ENCODE data around the gene PIGS. TPM values are rescaled to one million over a fixed set of nuclear protein-coding genes. Genes with fewer than 3 reads are reported as not detected.
A peak's percentile ranks its signal among the peaks of the same experiment; 100 is the strongest.

PIGS gene
- total and polyA plus RNA-seq, 2 of the 4 experiments (the other 2 are of a cell fraction), result 28.7 to 78.9 TPM

DNA sequence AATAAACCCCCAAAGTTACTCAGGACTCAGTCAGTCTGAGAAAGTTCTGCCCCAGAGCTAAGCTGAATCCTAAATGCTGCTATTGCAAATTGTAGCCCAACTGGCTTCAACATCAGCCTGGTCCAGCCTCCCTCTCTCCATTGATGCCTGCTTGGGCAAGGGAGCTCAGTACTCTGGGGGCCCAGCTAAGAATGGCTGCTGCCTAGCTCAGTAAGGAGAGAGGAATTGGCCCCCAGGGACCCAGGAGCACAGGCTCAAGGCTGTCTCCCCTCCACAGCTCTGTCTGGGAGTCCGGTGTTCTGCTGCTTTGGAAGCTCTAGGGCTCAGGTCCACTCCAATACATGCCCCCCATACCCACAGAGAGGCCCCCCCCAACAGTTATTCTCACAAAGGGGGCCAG is 20.5 kb downstream of the PIGS start:
- Histone ChIP-seq H3K4me3 (ENCODE audit: insufficient read depth, low read depth, low read length) (no peak overlapping the region), H3K4me1 (ENCODE audit: control insufficient read depth, insufficient read depth, low read length) (peaks cover 6% of the 10 kb centered on the region), H4K20me1 (ENCODE audit: insufficient read depth, low read length) (peaks cover 13% of the 10 kb centered on the region), H2BK15ac (ENCODE audit: low read depth, low read length) (no peak overlapping the region), H4K8ac (ENCODE audit: low read depth in 2 of 2, low read length in 2 of 2) (no peak overlapping the region), H3K23ac (ENCODE audit: low read depth, low read length) (no peak overlapping the region), H3K4me2 (ENCODE audit: low read depth, low read length) (no peak overlapping the region; the same call in 1 of the 2 replicates), H3K4ac (ENCODE audit: low read depth, low read length) (no peak overlapping the region), H2BK5ac (ENCODE audit: low read depth, low read length, poor library complexity, severe bottlenecking) (no peak overlapping the region), H3K9me3 (ENCODE audit: control insufficient read depth, insufficient read depth, low read length) (no peaks in the 10 kb centered on the region), H3K36me3 (ENCODE audit: control insufficient read depth, insufficient read depth, low read length) (peaks cover 24% of the 10 kb centered on the region), H3K14ac (replicated peaks; ENCODE audit: low read depth, low read length) (no peak overlapping the region), H3K27ac (ENCODE audit: insufficient read depth, low read length) (no peak overlapping the region), H2BK20ac (ENCODE audit: low read depth, low read length) (no peak overlapping the region), H3K56ac (ENCODE audit: extremely low read depth, insufficient read depth, low read length) (no peak overlapping the region), H3K27me3 (ENCODE audit: control insufficient read depth, insufficient read depth, low read length) (no peaks in the 10 kb centered on the region), H3K18ac (ENCODE audit: low read depth, low read length) (no peak overlapping the region), H2AK9ac (replicated peaks; ENCODE audit: low read depth, low read length, poor library complexity) (no peak overlapping the region), H2AK5ac (ENCODE audit: low read depth, low read length) (no peak overlapping the region), H3K79me1 (ENCODE audit: low read depth in 1 of 2, low read length in 2 of 2) (peaks cover 14 to 27% of the 10 kb centered on the region in 2 experiments), H2BK120ac (ENCODE audit: low read depth, low read length) (no peak overlapping the region), H2AFZ (replicated peaks; ENCODE audit: low read length, poor library complexity) (peak overlapping the region; percentile 3), H3K9me1 (ENCODE audit: insufficient read depth, low read length) (peaks cover 10% of the 10 kb centered on the region; the same call in 1 of the 2 replicates), H4K5ac (ENCODE audit: low read depth, low read length) (no peak overlapping the region), H4K91ac (ENCODE audit: insufficient read depth, low read depth, low read length) (no peak overlapping the region), H3K9ac (ENCODE audit: low read depth, low read length) (no peak overlapping the region)
- DNase-seq (no peak), ATAC-seq (ENCODE audit: low read depth) (no peak)
- intact Hi-C loops (cut with micrococcal nuclease) (no loop called here), dilution Hi-C loops (cut with HindIII; ENCODE audit: low sequenced_read_pairs, unreplicated experiment) (no loop called here), in situ Hi-C loops (cut with MboI; ENCODE audit: low sequenced_read_pairs) (no loop called here)
- POLR2A ChIA-PET (ENCODE audit: unreplicated experiment), result no interaction called here
- no CpG with 5 or more reads among the region's 1 CpG for WGBS, 2 experiments (ENCODE audit: extremely low coverage in 2 of 2, insufficient read length in 1 of 2)
- no peak for TF ChIP-seq FOS (IDR thresholded peaks at IDR 0.05; ENCODE audit: low read depth, low read length)
- TF ChIP-seq RFX5 (IDR thresholded peaks at IDR 0.05; ENCODE audit: low read depth, low read length), result no peak
- CTCF ChIA-PET, result interaction anchor here (0.5 to 1.7 kb wide), 3 partner anchors 8 to 51 kb away, joined by 3 to 6 read pairs (median 4); partner anchors contain the start of gene PIGS
- BruUV-seq (replicated peaks), result no TSS peak

All from IMR-90 (cell line).